PC-9 (cell line): ENCODE data around the gene PYCR2. TPM values are rescaled to one million over a fixed set of nuclear protein-coding genes. Genes with fewer than 3 reads are reported as not detected.

ENCODE experiments used
- BruUV-seq: library from RNA; stranded (reverse); fragments of 400-500 nt; replicated peaks from 2 replicates; lab custom pipeline; 2021; lab: Mats Ljungman, UMichigan
- CTCF ChIA-PET: fragments of 300-600 bp; sonication (Branson Sonifier 250); formaldehyde crosslinking; loops from one replicate; lab custom pipeline; 2022; ENCODE audit warnings: antibody characterized with exemption; lab: Charles Lee
- POLR2A ChIA-PET: fragments of 300-600 bp; sonication (Branson Sonifier 250); formaldehyde crosslinking; loops from one replicate; lab custom pipeline; 2022; ENCODE audit warnings: antibody characterized with exemption; ENCODE audit not compliant: unreplicated experiment; lab: Charles Lee
- DNase-seq, 2 experiments: peaks; one replicate each; pipeline versions ENCODE4 v3.0.0 to v3.0.0-alpha.2; 2015 to 2022; ENCODE audit warnings: mixed read lengths in 1 of 2
- H2AFZ ChIP-seq: fragments of 200-600 bp; sonication (generic); 2 replicates; pipeline ENCODE4 v1.8.1; 2017; ENCODE audit warnings: antibody characterized with exemption
- H3F3A ChIP-seq: fragments of 200-600 bp; sonication (generic); 2 replicates; pipeline ENCODE4 v1.8.1; 2017; ENCODE audit warnings: antibody characterized with exemption, mild to moderate bottlenecking, low read depth; ENCODE audit not compliant: insufficient read depth
- H3K27ac ChIP-seq: fragments of 200-600 bp; sonication (generic); 2 replicates; pipeline ENCODE4 v1.6.1; 2016; ENCODE audit warnings: mixed run types
- H3K27me3 ChIP-seq: fragments of 200-600 bp; sonication (generic); 2 replicates; pipeline ENCODE4 v1.6.1; 2016; ENCODE audit warnings: low read depth, mixed run types; ENCODE audit not compliant: insufficient read depth
- H3K36me3 ChIP-seq: fragments of 200-600 bp; sonication (generic); 2 replicates; pipeline ENCODE4 v1.6.1; 2016; ENCODE audit warnings: low read depth, mixed run types
- H3K4me1 ChIP-seq: fragments of 200-600 bp; sonication (generic); replicated peaks from 2 replicates; pipeline ENCODE4 v1.6.1; 2016; ENCODE audit warnings: mixed run types; ENCODE audit not compliant: insufficient read depth
- H3K4me2 ChIP-seq: fragments of 200-600 bp; sonication (generic); 2 replicates; pipeline ENCODE4 v1.6.1; 2017; ENCODE audit warnings: mixed run types
- H3K4me3 ChIP-seq: fragments of 200-600 bp; sonication (generic); 2 replicates; pipeline ENCODE4 v1.6.1; 2016; ENCODE audit warnings: mixed run types
- H3K79me2 ChIP-seq: fragments of 200-600 bp; sonication (generic); 2 replicates; pipeline ENCODE4 v1.6.1; 2017; ENCODE audit warnings: low read depth, mixed run types
- H3K9me2 ChIP-seq: fragments of 200-600 bp; sonication (generic); 2 replicates; pipeline ENCODE4 v1.8.1; 2017; ENCODE audit warnings: mild to moderate bottlenecking; ENCODE audit not compliant: insufficient read depth
- H3K9me3 ChIP-seq: fragments of 200-600 bp; sonication (generic); 2 replicates; pipeline ENCODE4 v1.8.1; 2016; ENCODE audit warnings: low read depth; ENCODE audit not compliant: insufficient read depth
- H4K20me1 ChIP-seq: fragments of 200-600 bp; sonication (generic); 2 replicates; pipeline ENCODE4 v1.8.1; 2017; ENCODE audit not compliant: insufficient read depth
- EZH2 ChIP-seq: fragments of 200-600 bp; sonication (generic); IDR thresholded peaks from 2 replicates; pipeline ENCODE4 v1.8.0; 2017; ENCODE audit warnings: antibody characterized with exemption, low read depth
- intact Hi-C: fragments of 100-400 bp; cut with micrococcal nuclease; formaldehyde crosslinking; loops from one replicate; pipeline ENCODE4 v1.10.0; 2022; ENCODE audit not compliant: unreplicated experiment
- total RNA-seq: library from RNA; stranded (reverse); gene quantifications from 2 replicates; pipeline ENCODE4 v1.2.3, GENCODE V29; 2021
- TF ChIP-seq, protein P1 (sequence below): fragments of 200-600 bp; sonication (generic); conservative IDR thresholded peaks from 2 replicates; pipeline ENCODE4 v1.6.1; 2017; ENCODE audit warnings: mixed run types, antibody characterized with exemption, mild to moderate bottlenecking, moderate library complexity

The PYCR2 gene
- total RNA-seq, 1 experiment from 2014 or later = 100 TPM

GRCh38 chr1:225887030-225887314 lies 37.1 kb downstream of the PYCR2 start:
- intact Hi-C loops = no loop called here
- Histone ChIP-seq H2AFZ (no peak overlapping the region), H3K27me3 (no peaks in the 10 kb centered on the region), H3K4me1 (peaks cover 18% of the 10 kb centered on the region), H3K9me3 (no peaks in the 10 kb centered on the region), H4K20me1 (no peaks in the 10 kb centered on the region), H3K9me2 (no peaks in the 10 kb centered on the region), H3K4me2 (no peak overlapping the region), H3F3A (peaks cover 18% of the 10 kb centered on the region; the same call in 1 of the 2 replicates), H3K36me3 (no peaks in the 10 kb centered on the region), H3K4me3 (no peak overlapping the region), H3K27ac (no peak overlapping the region), H3K79me2 (peaks cover 7% of the 10 kb centered on the region)
- CTCF ChIA-PET = no interaction called here
- TF ChIP-seq, protein P1, sequence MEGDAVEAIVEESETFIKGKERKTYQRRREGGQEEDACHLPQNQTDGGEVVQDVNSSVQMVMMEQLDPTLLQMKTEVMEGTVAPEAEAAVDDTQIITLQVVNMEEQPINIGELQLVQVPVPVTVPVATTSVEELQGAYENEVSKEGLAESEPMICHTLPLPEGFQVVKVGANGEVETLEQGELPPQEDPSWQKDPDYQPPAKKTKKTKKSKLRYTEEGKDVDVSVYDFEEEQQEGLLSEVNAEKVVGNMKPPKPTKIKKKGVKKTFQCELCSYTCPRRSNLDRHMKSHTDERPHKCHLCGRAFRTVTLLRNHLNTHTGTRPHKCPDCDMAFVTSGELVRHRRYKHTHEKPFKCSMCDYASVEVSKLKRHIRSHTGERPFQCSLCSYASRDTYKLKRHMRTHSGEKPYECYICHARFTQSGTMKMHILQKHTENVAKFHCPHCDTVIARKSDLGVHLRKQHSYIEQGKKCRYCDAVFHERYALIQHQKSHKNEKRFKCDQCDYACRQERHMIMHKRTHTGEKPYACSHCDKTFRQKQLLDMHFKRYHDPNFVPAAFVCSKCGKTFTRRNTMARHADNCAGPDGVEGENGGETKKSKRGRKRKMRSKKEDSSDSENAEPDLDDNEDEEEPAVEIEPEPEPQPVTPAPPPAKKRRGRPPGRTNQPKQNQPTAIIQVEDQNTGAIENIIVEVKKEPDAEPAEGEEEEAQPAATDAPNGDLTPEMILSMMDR = no peak
- no peak for TF ChIP-seq EZH2
- POLR2A ChIA-PET = interaction anchor here (0.6 kb wide), 1 partner anchor 33 kb away, joined by 6 read pairs; no protein-coding TSS in a partner anchor
- BruUV-seq = no TSS peak
- no peak for DNase-seq

DNA sequence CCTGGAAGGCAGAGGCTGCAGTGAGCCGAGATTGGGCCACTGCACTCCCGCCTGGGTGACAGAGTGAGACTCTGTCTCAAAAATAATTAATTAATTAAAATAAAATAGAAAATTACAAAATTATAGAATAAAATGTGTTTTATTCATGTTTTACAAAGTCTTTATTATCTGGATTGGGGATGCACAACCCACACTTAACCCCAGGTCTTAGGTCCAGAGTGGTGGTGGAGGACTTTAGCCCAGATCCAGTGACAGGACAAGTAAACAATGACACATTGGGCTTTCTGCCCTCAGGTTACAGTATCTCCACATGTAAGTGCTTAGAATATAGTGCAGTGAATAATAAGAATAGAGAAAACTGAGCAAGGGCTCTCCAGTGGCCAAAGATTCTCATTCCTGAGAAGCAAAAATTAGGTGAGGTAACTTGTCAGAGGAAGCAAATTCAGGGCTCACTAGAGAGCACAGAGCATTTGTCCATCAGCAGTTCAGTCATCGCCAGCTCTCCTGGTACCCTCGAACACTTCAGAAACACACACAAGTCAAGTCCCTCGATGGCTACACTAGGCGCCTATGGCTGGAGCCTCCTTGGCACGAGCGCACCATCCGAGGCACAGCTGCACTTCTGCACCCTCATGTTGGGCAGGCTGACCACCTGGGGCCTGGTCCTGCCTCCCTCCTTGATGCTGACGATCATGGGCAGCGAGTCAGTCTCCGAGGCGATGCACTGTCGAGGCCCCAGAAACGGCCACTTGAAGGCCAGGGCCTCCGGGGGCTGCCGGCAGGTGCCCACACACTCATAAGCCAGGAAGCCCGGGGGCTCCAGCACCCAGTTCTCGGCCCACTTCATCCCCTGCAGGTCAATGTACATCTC lies 37.7 kb downstream of the PYCR2 start:
- Histone ChIP-seq H3K27ac (no peak overlapping the region), H3K9me3 (no peaks in the 10 kb centered on the region), H2AFZ (no peak overlapping the region), H3F3A (peaks cover 20% of the 10 kb centered on the region; the same call in 1 of the 2 replicates), H3K4me3 (no peak overlapping the region), H3K27me3 (no peaks in the 10 kb centered on the region), H3K4me2 (peak overlapping the region; percentile 12; the same call in 1 of the 2 replicates), H3K9me2 (no peaks in the 10 kb centered on the region), H3K79me2 (peaks cover 12% of the 10 kb centered on the region), H4K20me1 (no peaks in the 10 kb centered on the region), H3K36me3 (no peaks in the 10 kb centered on the region), H3K4me1 (peaks cover 20% of the 10 kb centered on the region)
- TF ChIP-seq EZH2 = no peak
- TF ChIP-seq, protein P1 = no peak
- ChIA-PET POLR2A (no interaction called here), CTCF (no interaction called here)
- intact Hi-C loops = no loop called here
- peak in 1 of 2 experiments; percentile 82 for DNase-seq
- no TSS peak for BruUV-seq

DNA sequence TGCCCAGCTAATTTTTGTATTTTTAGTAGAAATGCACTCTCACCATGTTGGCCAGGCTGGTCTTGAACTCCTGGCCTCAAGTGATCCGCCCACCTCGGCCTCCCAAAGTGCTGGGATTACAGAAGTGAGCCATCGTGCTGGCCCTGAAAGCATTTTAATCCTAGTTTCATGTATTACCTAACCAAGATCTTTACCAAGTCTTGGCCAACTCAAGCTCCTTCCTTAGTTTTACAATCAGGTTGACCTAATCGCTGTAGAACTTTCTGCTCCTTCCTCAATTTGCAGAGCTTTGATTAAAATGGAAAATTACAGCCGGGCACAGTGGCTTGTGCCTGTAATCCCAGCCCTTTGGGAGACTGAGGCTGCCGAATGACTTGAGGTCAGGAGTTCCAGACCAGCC lies 38.7 kb downstream of the PYCR2 start:
- DNase-seq = no peak
- POLR2A ChIA-PET = interaction anchor here (0.7 kb wide), 1 partner anchor 318 kb away, joined by 6 read pairs; no protein-coding TSS in a partner anchor
- peaks cover 28% of the 10 kb centered on the region; the same call in 1 of the 2 replicates for H3F3A ChIP-seq
- TF ChIP-seq, protein P1 = no peak
- TF ChIP-seq EZH2 = no peak
- no peak overlapping the region for H2AFZ ChIP-seq
- no peaks in the 10 kb centered on the region for H3K9me3 ChIP-seq
- H3K27me3 ChIP-seq = no peaks in the 10 kb centered on the region
- H3K36me3 ChIP-seq = no peaks in the 10 kb centered on the region
- H3K4me2 ChIP-seq = no peak overlapping the region
- intact Hi-C loops = no loop called here
- peaks cover 23% of the 10 kb centered on the region for H3K79me2 ChIP-seq
- H3K27ac ChIP-seq = no peak overlapping the region
- CTCF ChIA-PET = no interaction called here
- peaks cover 30% of the 10 kb centered on the region for H3K4me1 ChIP-seq
- H4K20me1 ChIP-seq = 0 out of 2 replicates have a peak, but pooled peaks cover 8% of the 10 kb centered on the region
- H3K9me2 ChIP-seq = no peaks in the 10 kb centered on the region
- H3K4me3 ChIP-seq = no peak overlapping the region
- BruUV-seq = no TSS peak
